Chondrocyte (in vitro differentiated cells): ENCODE results near the gene KIFAP3. TPM values are rescaled to one million over a fixed set of nuclear protein-coding genes. Genes with fewer than 3 reads are reported as not detected.
"Not testable (repeated sequence)": the region's sequence is repeated elsewhere in the genome, so short reads cannot be mapped to it uniquely, and the experiment has no call there.

Experiments used
- DNase-seq: peaks from one replicate; pipeline ENCODE4 v3.0.0; 2021; ENCODE audit warnings: mixed read lengths, low spot score
- H3K27ac Mint-ChIP-seq: one replicate; pipeline ENCODE4 v1.8.0; 2021; ENCODE audit warnings: mild to moderate bottlenecking, moderate library complexity, mixed read lengths; ENCODE audit not compliant: unreplicated experiment
- H3K27me3 Mint-ChIP-seq: 2 replicates; pipeline ENCODE4 v1.8.0; 2021; ENCODE audit warnings: low read depth, mixed read lengths
- H3K36me3 Mint-ChIP-seq: 2 replicates; pipeline ENCODE4 v1.8.0; 2021; ENCODE audit warnings: low read depth, mixed read lengths
- H3K4me1 Mint-ChIP-seq: 2 replicates; pipeline ENCODE4 v1.8.0; 2021; ENCODE audit warnings: low read depth, mild to moderate bottlenecking, mixed read lengths
- H3K4me3 Mint-ChIP-seq: one replicate; pipeline ENCODE4 v1.8.0; 2021; ENCODE audit warnings: mild to moderate bottlenecking, moderate library complexity, mixed read lengths; ENCODE audit not compliant: unreplicated experiment
- H3K9me3 Mint-ChIP-seq: 2 replicates; pipeline ENCODE4 v1.8.0; 2021; ENCODE audit warnings: low read depth, mixed read lengths
- total RNA-seq: library from RNA; stranded (reverse); gene quantifications from 3 replicates; pipeline ENCODE4 v1.2.1, GENCODE V29; 2021
- TF ChIP-seq, protein P1 (sequence below): fragments of 200-600 bp; sonication (generic); IDR thresholded peaks from 2 replicates; pipeline ENCODE4 v1.5.0; 2021; ENCODE audit warnings: antibody characterized with exemption, mild to moderate bottlenecking, moderate library complexity

The KIFAP3 gene
- total RNA-seq, 1 donor from 2014 or later, result 25.5 TPM

DNA sequence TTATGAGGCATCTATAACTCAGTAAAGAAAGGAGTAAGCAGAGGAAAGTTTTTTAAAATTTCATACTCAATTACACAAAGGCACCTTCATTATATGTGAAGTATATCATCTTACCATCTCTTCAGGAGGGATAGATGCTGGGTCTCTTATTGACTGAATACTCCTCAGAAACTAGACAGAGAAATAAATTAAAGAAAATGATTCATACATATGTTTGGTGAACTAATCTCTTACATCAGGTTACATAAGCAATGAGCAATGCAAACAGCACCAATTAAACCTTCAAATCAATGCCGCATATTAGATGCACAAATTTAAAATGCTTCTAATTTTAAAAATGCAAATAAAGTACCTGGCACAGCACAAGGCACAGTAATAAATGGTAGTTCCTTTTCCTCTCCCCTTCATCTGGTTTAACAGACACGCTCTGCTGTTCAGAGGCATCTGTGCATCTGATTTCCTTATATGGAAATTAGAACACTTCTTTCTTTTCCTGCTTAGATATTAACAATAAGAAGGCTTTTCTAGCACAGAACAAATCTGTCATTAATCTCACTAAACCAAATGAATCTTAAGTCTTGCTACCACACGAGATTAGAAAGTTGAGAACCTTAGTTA is 200.8 kb downstream of the KIFAP3 start:
- DNase-seq, result no peak
- Mint-ChIP-seq H3K27ac (no peak overlapping the region), H3K9me3 (no peaks in the 10 kb centered on the region), H3K27me3 (no peaks in the 10 kb centered on the region), H3K4me3 (no peak overlapping the region), H3K36me3 (peaks cover 62% of the 10 kb centered on the region), H3K4me1 (peaks cover 16% of the 10 kb centered on the region)
- TF ChIP-seq, protein P1, sequence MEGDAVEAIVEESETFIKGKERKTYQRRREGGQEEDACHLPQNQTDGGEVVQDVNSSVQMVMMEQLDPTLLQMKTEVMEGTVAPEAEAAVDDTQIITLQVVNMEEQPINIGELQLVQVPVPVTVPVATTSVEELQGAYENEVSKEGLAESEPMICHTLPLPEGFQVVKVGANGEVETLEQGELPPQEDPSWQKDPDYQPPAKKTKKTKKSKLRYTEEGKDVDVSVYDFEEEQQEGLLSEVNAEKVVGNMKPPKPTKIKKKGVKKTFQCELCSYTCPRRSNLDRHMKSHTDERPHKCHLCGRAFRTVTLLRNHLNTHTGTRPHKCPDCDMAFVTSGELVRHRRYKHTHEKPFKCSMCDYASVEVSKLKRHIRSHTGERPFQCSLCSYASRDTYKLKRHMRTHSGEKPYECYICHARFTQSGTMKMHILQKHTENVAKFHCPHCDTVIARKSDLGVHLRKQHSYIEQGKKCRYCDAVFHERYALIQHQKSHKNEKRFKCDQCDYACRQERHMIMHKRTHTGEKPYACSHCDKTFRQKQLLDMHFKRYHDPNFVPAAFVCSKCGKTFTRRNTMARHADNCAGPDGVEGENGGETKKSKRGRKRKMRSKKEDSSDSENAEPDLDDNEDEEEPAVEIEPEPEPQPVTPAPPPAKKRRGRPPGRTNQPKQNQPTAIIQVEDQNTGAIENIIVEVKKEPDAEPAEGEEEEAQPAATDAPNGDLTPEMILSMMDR, result no peak

DNA sequence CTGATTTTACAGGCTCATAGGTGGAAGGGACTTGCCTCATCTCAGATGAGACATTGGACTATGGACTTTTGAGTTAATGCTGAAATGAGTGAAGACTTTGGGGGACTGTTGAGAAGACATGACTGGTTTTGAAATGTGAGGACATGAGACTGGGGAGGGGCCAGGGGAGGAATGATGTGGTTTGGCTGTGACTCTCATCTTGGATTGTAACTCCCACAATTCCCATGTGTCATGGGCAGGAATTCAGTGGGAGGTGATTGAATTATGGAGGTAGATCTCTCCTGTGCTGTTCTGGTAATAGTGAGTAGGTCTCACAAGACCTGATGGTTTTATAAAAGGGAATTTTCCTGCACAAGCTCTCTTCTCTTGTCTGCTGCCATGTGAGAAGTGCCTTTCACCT is 201.6 kb downstream of the KIFAP3 start:
- DNase-seq, result no peak
- Mint-ChIP-seq H3K36me3 (peaks cover 64% of the 10 kb centered on the region), H3K9me3 (no peaks in the 10 kb centered on the region), H3K27ac (no peak overlapping the region), H3K4me3 (no peak overlapping the region), H3K27me3 (no peaks in the 10 kb centered on the region), H3K4me1 (peaks cover 8% of the 10 kb centered on the region)
- TF ChIP-seq, protein P1, result no peak

DNA sequence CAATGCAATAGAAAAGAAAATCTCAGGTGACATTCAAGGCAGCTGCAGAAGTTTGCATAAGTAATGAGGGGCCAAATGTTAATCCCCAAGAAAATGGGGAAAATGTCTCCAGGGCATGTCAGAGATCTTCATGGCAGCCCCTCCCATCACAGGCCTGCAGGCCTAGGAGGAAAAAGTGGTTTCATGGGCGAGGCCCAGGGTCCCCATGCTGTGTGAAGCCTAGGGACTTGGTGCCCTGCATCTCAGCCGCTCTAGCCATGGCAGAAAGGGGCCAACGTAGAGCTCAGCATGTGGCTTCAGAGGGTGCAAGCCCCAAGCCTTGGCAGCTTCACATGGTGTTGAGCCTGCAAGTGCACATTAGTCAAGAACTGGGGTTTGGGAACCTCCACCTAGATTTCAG is 202.5 kb downstream of the KIFAP3 start:
- H3K27ac Mint-ChIP-seq, DNase-seq, H3K27me3 Mint-ChIP-seq, H3K4me3 Mint-ChIP-seq, H3K9me3 Mint-ChIP-seq, H3K4me1 Mint-ChIP-seq: not testable (repeated sequence)
- peaks cover 64% of the 10 kb centered on the region for H3K36me3 Mint-ChIP-seq

Other genes starting within 250 kb of the KIFAP3 start
- gene SCYL3, start 180.8 kb downstream of the KIFAP3 start, total RNA-seq, result 5.6 to 6.5 TPM (median 6.3 TPM) in 3 replicates
- not detected in 3 replicates for gene NTMT2, start 71.3 kb upstream of the KIFAP3 start, total RNA-seq